ENCODE measurements around the gene NUPR1.
"Not testable (repeated sequence)": the region's sequence is repeated elsewhere in the genome, so short reads cannot be mapped to it uniquely, and the experiment has no call there.

The NUPR1 gene, protein sequence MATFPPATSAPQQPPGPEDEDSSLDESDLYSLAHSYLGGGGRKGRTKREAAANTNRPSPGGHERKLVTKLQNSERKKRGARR

DNA sequence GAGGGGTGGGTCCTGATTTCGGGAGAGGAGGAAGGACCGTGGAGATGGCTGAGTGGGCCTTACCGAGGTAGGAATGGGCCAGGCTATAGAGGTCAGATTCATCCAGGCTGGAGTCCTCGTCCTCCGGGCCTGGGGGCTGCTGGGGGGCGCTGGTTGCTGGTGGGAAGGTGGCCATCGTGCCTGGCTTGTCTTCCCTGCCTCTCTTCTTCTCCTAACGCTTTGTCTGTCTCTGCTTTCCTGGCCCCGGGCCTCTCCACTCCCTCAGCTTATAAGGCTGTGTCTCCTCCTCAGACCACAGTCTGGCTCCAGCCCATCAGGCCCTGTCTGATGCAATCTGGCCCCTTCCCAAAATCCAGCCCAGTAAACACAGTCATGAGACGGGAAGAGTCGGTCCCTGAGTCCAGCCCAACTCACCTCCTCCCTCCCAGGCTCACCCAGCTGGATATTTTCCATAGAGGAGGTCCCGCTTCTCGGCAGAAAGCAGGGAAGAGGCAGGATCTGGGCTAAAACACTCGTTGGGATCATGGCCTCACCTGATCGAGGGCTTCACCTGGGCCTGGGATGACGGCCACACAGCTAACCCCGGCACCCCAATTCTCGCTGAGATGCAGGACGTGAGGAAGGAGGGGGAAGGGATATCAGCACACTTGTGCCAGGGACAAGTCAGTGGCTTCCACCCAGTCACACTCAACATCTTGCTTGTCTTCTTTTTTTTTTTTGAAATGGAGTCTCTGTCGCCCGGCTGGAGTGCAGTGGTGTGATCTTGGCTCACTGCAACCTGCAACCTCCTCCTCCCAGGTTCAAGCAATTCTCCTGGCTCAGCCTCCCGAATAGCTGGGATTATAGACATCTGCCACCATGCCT, at the start of gene NUPR1:
TSS of gene NUPR1 (minus strand) at position 242 of the 864 bp plus-strand sequence. CDS start at position 175, 67 bp downstream.
- DNase-seq (ENCODE audit: low read depth) = peak; percentile 98

DNA sequence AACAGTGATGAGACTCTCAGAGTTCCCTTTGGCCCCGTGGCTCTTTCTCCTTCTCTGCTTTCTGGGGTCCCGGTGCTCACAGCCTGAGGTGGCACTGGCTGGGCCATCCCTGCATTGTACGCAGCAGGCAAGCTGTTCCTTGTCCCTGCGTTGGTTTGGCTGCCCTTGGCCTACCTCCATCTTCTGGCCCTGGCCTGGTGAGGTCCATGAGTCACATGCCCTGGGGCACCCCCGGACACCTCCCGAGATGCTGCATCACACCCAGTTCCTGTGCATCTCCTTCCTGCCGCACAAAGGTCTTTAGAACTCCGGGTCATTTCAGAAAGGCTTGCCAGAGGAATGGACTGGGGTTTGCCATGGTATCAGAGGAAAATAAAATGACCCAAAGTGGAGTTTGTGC, 48.6 kb upstream of the NUPR1 start:
- no peak for DNase-seq (ENCODE audit: low read depth)

DNA sequence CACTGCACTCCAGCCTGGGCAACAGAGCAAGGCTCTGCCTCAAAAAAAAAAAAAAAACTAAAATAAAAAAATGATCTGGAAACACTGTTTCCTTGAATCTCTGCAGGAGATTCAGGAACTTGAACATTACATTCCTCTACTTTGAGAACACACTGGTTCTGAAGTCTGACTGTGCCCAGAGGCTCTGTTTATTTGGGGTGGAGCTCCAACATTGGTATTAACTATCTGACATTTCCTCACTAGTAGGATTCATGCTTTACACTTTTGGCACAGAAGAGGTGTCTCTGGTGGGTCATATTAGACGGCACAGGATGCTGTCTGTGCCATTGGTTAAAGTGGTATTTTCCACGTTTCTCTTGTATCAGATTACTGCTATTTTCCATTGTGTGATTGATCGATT, 47.7 kb upstream of the NUPR1 start:
- DNase-seq (ENCODE audit: low read depth) = no peak

DNA sequence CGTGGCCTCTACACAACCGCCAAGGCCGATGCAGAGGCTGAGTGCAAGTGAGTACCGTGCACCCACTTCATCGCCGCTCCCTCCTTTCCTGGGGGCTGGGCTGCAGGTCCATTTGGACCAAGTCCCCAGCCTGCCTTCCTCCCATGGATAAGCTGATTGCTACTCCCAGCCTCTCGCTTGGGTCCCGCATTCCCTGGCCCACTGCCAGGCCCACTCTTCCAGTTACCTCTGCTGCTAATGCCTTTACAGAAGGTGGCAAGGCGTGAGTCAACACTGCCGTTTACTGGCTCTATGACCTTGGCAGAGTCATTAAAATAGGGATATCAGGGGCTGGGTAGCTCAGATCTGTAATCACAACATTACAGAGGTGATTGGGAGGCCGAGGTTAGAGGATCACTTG, 46.9 kb upstream of the NUPR1 start:
- no peak for DNase-seq (ENCODE audit: low read depth)

DNA sequence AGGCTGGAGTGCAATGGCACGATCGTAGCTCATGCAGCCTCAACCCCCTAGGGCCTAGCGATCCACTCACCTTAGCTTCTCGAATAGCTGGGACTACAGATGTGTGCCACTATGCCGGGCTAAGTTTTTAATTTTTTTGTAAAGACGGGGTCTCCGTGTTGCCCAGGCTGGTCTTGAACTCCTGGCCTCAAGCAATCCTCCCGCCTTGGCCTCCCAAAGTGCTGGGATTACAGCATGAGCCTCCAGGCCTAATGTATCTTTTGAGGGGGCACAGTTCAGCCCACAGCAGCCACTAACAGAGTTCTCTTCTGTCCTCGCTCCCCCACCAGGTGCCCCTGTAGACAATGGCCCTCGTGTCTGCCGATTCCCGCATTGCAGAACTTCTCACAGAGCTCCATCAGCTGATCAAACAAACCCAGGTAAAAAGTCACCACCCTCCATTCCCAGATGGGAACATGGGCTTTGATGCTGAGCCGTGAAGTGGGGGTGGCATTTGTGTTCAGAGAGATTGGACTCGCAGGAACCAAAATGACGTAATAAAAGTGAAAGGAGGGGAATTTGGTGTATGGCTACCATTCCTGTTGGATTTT, 42.0 kb upstream of the NUPR1 start:
- DNase-seq (ENCODE audit: low read depth) = no peak

DNA sequence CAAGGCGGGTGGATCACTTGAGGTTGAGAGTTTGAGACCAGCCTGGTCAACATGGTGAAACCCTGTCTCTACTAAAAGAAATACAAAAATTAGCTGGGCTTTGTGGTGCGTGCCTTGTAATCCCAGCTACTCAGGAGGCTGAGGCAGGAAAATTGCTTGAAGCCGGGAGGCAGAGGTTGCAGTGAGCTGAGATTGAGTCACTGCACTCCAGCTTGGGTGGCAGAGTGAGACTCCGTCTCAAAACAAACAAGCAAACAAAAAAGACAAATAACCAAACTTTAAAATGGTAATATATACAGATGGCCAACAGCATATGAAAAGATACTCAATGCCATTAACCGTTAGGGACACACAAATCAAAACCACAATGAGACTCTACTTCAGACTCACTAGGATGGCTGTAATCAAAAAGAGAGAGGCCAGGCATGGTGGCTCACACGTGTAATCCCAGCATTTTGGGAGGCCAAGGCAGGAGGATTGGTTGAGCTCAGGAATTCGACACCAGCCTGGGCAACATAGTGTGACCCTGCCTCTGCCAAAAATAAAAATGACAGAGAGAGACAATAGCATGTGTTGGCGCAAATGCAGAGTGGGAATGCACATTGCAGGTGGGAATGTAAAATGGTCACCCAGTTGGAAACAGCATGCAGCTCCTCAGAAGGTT, 36.8 kb upstream of the NUPR1 start:
- no peak for DNase-seq (ENCODE audit: low read depth)

DNA sequence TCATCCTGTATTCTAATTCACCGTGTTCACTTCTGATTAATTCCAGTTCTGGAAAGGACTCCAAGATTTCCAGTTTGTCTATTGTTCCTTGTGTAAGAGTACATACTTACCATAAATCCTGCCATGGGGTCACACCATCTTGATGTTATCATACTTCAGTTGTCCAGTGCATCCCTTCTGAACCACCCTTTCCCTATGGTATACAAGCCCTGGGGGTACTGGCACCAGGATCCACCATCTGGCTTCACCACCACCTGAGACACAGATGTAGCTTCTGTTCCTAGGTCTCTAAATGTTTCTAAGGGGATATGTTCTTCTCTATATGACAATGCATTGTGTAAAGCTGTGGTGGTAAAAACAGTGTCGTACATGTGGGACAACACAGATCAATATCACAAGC, 36.2 kb upstream of the NUPR1 start:
- DNase-seq (ENCODE audit: low read depth) = no peak

DNA sequence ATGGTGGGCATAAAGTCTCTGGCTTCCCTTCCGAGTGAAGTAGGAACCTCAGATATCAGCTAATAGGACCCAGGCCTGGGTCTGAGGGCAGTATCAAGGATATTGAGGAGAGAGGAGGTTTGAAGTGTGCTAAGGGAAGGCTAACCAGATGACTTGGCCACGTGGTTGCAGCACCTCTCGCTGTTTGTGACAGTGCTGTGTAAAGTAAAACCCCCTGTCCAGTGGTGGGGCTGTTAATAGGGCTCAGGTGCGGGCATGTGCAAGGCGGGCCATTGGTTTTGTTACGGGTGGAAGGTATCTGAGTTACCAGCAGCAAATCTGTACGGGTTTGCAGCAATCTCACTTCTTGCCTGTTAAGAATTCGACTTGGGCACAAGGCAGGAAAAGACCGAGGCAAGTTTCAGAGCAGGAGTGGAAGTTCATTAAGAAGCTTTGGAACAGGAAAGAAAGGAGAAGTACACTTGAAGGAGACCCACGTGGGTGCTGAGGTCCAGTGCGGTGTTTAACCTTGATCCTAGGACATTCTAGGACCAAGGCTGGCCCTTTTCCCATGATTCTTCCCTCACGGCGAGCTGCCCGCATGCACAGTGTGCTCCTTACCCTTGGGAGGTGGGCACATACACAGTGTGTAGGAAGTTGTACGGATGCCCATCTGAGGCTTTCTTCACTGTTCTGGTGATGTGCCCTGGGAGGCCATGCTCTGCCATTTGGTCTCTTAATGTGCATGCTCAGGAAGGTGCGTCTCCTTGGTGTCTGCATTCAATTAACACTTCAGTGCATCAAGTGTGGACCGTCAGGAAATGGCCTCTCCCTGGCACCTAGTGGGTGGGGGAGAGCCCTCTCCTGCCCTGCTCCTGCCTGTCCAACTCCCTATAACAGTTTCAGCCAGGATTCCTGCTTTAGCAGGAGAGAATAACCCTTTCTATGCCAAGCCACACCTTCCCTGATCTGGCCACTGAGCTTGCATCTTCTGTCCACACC, 35.3 kb upstream of the NUPR1 start:
- no peak for DNase-seq (ENCODE audit: low read depth)

DNA sequence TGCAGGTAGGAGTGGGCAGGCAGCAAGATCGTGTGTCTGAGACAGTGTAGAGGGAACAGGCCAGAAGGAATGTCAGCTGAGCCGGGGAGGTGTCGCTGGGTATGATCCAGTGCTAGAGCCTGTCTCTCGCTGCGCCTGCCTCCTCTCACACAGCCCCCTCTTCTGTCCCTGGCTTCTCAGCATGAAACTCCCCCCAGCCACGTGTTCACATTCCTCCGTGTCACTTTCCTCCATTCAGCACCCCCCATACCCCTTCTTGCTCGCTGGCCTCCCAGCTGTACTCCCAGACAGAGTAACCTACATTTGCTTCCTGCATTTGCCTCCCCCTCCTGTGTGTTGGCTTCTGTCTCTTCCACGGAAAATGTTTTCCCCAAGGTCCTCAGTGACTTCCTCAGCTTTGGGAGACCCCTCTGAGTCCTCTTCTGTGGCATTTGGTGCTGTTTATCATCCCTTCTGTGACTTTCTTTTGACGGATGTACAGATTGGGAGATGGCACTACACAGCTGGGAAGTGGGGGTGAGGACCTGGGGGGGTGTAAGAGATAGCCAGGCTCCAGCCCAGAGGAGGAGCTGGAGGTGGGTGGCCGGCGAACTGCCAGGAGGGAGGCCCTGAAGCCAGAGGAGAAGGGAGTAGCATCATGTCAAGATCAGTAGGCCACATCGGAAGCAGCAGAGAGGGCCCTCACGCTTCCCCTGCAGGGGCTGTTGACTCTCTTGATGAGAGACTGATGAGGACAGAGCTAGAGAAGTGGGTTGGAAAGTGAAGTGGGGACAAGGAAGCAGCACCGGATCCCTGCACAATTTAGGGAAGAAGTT, 34.1 kb upstream of the NUPR1 start:
- no peak for DNase-seq (ENCODE audit: low read depth)

DNA sequence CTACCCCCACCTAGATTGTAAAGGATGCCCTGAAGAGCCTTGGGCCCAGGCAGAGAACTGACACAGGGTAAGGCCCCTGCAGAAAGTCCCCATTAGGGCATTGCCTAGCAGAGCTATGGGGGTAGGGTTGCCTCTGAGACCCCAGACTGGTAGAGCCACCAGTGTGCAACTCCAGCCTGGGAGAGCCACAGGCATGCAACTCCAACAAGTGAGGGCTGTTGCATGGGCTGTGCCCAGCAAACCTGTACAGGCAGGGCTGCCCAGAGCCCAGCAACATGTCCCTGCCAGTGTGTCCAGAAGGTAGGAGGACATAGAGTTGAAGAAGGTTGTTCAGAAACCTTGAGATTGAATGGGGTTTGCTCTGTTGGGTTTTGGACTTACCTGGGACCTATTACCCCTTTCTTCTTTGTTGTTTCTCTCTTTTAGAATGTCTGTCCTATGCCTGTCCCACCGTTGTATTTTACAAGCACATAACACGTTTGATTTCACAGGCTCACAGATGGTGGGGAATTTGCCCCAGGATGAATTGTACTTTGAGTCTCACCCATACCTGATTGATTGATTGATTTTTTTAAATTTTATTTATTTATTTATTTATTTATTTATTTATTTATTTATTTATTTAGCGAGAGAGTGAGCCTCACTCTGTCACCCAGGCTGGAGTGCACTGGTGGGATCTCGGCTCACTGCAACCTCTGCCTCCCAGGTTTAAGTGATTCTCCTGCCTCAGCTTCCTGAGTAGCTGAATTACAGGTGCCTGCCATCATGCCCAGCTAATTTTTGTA, 31.4 kb upstream of the NUPR1 start:
- DNase-seq (ENCODE audit: low read depth) = no peak

DNA sequence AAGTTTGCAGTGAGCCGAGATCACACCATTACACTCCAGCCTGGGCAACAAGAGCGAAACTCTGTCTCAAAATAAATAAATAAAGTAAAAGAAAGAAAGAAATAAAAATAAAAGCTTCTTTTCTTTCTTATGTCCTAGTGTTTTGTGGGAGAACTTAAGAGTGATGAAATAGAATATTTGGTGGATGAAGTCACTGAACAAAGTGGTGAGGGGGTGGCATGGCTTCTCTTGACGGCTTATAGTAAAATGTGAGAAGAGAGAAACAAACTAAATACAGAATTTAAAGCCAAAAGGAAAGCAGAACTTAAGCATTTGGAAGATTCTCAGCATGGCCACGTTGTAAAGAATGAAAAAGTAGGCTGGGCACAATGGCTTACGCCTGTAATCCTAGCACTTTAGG, 30.2 kb upstream of the NUPR1 start:
- no peak for DNase-seq (ENCODE audit: low read depth)

DNA sequence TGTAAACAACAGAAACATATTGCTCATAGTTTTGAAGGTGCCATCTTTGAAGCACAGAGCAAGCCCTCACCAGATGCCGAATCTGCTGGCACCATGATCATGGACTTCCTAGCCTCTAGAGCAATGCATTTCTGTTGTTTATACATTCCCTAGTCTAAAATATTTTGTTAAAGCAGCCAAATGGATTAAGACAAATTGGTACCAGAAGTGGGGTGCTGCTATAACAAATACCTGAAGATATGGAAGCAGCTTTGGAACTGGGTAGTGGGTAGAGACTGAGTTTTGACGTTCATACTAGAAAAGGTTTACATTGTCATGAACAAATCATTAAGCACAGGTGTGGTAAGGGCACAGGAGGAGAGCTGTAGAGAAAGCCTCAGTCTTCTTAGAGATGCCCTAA, 28.5 kb upstream of the NUPR1 start:
- no peak for DNase-seq (ENCODE audit: low read depth)

DNA sequence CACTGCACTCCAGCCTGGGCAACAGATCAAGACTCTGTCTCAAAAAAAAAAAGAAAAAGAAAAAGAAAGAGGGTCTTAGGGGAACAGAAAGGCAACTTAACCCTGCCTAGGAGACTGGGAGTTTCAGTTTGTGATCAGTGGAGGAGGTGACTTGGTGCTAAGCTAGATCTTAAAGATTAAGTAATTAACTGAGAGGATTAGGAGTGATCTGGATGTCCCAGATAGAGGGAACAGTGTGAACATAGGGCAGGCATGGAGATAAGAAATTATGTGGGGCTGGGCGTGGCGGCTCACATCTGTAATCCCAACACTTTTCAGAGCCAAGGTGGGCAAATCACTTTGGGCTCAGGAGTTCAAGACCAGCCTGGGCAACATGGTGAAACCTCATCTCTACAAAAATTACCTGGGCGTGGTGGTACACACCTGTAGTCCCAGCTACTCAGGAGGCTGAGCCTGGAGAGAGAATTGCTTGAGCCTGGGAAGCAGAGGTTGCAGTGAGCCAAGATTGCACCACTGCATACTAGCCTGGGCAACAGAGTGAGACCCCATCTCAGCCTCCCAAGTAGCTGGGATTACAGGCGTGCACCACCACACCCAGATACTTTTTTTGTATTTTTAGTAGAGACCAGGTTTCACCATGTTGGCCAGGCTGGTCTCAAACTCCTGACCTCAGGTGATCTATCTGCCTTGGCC, 27.6 kb upstream of the NUPR1 start:
- not testable (repeated sequence) for DNase-seq (ENCODE audit: low read depth)

DNA sequence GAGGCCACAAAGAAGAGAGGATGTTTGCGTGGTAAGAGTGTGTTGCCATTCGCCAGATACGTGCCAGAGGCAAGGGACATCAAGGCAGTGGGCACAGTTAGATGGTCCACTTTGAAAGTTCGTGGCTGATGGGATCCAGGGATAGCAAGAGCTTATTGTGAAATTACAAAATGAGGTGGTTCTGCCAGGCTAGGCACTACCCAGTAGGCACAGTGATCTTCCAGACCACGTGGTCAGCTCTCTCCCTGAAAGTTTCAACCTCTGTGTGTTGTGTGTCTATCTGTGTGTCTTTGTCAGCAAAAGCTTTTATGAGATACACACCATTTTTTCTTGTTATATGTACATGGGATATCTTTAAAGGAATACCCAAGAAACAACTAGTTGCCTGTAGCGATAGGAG, 24.4 kb upstream of the NUPR1 start:
- DNase-seq (ENCODE audit: low read depth) = no peak

DNA sequence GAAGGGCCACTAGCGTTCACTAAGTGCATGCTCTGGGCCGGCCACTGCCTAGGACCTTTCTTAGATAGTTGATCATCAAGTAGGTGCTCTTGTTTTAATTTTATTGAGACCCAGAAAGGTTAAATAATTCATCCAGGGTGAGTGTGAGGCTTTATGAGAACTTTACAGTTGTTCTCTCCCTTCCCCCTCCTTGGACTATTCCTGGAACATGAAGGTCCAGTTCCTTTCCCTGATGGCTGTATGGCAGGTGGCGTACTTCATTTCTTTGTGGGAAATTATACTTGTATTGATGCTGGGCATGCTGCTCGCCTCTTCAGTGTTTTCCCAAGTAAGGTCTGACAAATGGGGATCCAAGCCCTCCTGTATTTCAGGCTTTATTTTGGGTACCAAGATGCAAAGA, 23.4 kb upstream of the NUPR1 start:
- no peak for DNase-seq (ENCODE audit: low read depth)

DNA sequence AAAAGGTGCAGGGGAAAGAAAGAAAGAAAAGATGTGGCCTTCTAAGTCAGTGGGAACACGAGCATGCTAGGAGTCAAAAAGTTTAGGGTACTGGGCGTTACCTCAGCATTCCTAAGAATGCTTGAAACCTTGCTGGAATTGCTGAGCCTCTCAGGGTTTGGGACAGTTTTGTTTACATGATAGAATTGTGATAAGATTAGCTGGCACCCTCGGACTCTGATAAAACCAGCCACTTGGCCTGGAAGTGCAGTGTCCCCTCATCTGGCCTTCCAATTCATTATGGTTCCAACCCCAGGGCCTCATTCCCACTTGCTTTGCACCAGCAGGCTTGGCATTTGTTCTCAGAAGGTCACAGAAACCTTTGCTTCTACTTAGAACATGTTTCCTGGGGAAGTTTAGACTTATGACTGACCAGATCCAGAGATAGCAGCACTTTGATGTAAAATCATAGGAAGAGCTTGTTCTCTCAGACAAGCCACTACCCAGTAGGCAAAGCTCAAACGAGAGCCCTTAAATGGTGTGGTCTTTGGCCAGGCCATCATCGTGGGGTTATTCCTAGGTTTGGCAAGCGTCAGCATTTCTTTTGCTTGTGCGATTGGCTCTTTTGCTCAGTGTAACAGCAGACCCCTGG, 22.9 kb upstream of the NUPR1 start:
- no peak for DNase-seq (ENCODE audit: low read depth)

DNA sequence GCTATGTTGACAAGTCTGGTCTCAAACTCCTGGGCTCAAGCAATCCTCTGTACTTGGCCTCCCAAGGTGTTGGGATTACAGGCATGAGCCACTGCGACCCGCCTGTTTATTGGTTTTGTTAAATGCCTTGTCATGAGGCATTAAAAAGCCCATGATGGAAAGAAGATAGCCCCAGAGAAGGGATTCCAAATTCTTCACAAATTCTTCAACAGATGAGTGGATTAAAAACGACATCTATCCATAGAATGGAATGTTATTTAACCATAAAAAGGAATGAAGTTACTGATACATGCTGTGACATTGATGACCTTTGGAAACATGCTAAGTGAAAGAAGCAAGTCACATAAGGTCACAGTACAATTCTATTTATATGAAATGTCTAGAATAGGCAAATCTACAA, 19.7 kb upstream of the NUPR1 start:
- DNase-seq (ENCODE audit: low read depth) = no peak

DNA sequence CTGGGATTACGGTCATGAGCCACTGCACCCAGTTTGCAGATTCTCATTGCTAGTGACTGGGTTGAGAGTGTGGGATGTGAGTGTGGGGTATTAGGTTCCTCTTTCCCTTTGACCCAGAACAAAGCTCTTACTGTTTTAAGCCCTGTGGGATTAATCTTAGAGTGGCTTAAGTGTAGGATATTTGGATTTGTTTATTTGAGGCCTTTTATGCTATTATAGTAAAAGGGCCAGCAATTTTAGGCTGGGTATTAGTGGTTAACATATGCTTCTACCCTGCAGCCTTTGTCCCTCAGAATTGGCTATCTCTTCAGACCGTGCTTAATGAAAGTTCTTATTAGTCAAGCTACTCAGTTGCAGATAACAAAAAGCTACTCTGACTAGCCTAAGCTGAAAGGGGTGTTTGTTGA, 18.1 kb upstream of the NUPR1 start:
- no peak for DNase-seq (ENCODE audit: low read depth)

DNA sequence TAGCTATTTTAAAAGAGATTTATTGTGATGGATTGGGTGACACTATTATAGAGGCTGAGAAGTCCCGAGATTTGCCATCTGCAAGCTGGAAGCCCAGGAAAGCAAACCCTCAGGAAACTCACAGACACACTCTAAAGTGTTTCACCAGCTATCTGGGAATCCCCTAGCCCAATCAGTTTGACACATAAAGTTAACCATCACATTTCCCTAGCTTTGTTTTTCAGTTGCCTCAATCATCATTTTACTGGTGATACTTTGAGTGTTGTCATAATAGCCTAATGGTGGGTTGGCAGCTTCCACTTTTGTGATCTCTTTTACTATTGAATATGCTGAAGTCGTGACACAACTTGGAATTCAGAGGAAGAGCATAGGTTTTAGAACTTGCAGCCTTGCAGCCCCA, 16.8 kb upstream of the NUPR1 start:
- no peak for DNase-seq (ENCODE audit: low read depth)
